ENCODE measurements around the gene ARHGEF38. TPM values are rescaled to one million over a fixed set of nuclear protein-coding genes. Genes with fewer than 3 reads are reported as not detected.

ARHGEF38 gene
- total RNA-seq, 1 donor: not detected

GRCh38 chr4:105662935-105663675 lies 110.7 kb downstream of the ARHGEF38 start:
- H4K20me1 ChIP-seq (ENCODE audit: insufficient read depth, low read length): no peaks in the 10 kb centered on the region
- no peak for DNase-seq (ENCODE audit: insufficient read length, low spot score, missing footprints)
- no peaks in the 10 kb centered on the region for H3K27me3 ChIP-seq (ENCODE audit: insufficient read depth, low read length)
- H3K9me3 ChIP-seq (ENCODE audit: low read depth, low read length): no peaks in the 10 kb centered on the region
- no peak overlapping the region for H3K27ac ChIP-seq (ENCODE audit: low read depth, low read length)
- H3K79me2 ChIP-seq (ENCODE audit: insufficient read depth, low read length): no peaks in the 10 kb centered on the region
- no peak overlapping the region for H3K4me3 ChIP-seq (ENCODE audit: insufficient read depth, low read length)
- no peak overlapping the region for H2AFZ ChIP-seq (ENCODE audit: low read length)
- no peak for TF ChIP-seq CTCF (IDR thresholded peaks at IDR 0.05; ENCODE audit: extremely low read depth, low read depth, low read length)
- H3K36me3 ChIP-seq (ENCODE audit: insufficient read depth, low read length): no peaks in the 10 kb centered on the region
- H3K4me2 ChIP-seq (ENCODE audit: insufficient read depth, low read length): no peak overlapping the region
- H3K4me1 ChIP-seq (ENCODE audit: insufficient read depth, low read length): no peaks in the 10 kb centered on the region

GRCh38 chr4:105666693-105667092 lies 114.3 kb downstream of the ARHGEF38 start:
- H3K4me1 ChIP-seq (ENCODE audit: insufficient read depth, low read length): no peaks in the 10 kb centered on the region
- H3K79me2 ChIP-seq (ENCODE audit: insufficient read depth, low read length): no peaks in the 10 kb centered on the region
- no peak overlapping the region for H3K27ac ChIP-seq (ENCODE audit: low read depth, low read length)
- no peaks in the 10 kb centered on the region for H3K9me3 ChIP-seq (ENCODE audit: low read depth, low read length)
- H3K4me2 ChIP-seq (ENCODE audit: insufficient read depth, low read length): no peak overlapping the region
- TF ChIP-seq CTCF (IDR thresholded peaks at IDR 0.05; ENCODE audit: extremely low read depth, low read depth, low read length): peak; percentile 41
- H2AFZ ChIP-seq (ENCODE audit: low read length): no peak overlapping the region
- H3K27me3 ChIP-seq (ENCODE audit: insufficient read depth, low read length): no peaks in the 10 kb centered on the region
- no peak for DNase-seq (ENCODE audit: insufficient read length, low spot score, missing footprints)
- no peaks in the 10 kb centered on the region for H4K20me1 ChIP-seq (ENCODE audit: insufficient read depth, low read length)
- H3K36me3 ChIP-seq (ENCODE audit: insufficient read depth, low read length): no peaks in the 10 kb centered on the region
- H3K4me3 ChIP-seq (ENCODE audit: insufficient read depth, low read length): no peak overlapping the region

- H2AFZ ChIP-seq (ENCODE audit: low read length): no peak overlapping the region
- H3K9me3 ChIP-seq (ENCODE audit: low read depth, low read length): no peaks in the 10 kb centered on the region
- H3K4me3 ChIP-seq (ENCODE audit: insufficient read depth, low read length): no peak overlapping the region
- no peaks in the 10 kb centered on the region for H3K36me3 ChIP-seq (ENCODE audit: insufficient read depth, low read length)
- no peak for DNase-seq (ENCODE audit: insufficient read length, low spot score, missing footprints)
- no peaks in the 10 kb centered on the region for H3K4me1 ChIP-seq (ENCODE audit: insufficient read depth, low read length)
- no peak overlapping the region for H3K4me2 ChIP-seq (ENCODE audit: insufficient read depth, low read length)
- H3K27me3 ChIP-seq (ENCODE audit: insufficient read depth, low read length): no peaks in the 10 kb centered on the region
- no peaks in the 10 kb centered on the region for H3K79me2 ChIP-seq (ENCODE audit: insufficient read depth, low read length)
- no peak overlapping the region for H3K27ac ChIP-seq (ENCODE audit: low read depth, low read length)
- no peak for TF ChIP-seq CTCF (IDR thresholded peaks at IDR 0.05; ENCODE audit: extremely low read depth, low read depth, low read length)
- H4K20me1 ChIP-seq (ENCODE audit: insufficient read depth, low read length): no peaks in the 10 kb centered on the region
These were observed 118.3 kb downstream of the ARHGEF38 start for GRCh38 chr4:105670684-105671083.

- no peaks in the 10 kb centered on the region for H3K9me3 ChIP-seq (ENCODE audit: low read depth, low read length)
- no peak overlapping the region for H3K27ac ChIP-seq (ENCODE audit: low read depth, low read length)
- no peak overlapping the region for H3K4me2 ChIP-seq (ENCODE audit: insufficient read depth, low read length)
- no peak overlapping the region for H2AFZ ChIP-seq (ENCODE audit: low read length)
- no peak overlapping the region for H3K4me3 ChIP-seq (ENCODE audit: insufficient read depth, low read length)
- H3K36me3 ChIP-seq (ENCODE audit: insufficient read depth, low read length): no peaks in the 10 kb centered on the region
- DNase-seq (ENCODE audit: insufficient read length, low spot score, missing footprints): no peak
- no peaks in the 10 kb centered on the region for H3K79me2 ChIP-seq (ENCODE audit: insufficient read depth, low read length)
- no peak for TF ChIP-seq CTCF (IDR thresholded peaks at IDR 0.05; ENCODE audit: extremely low read depth, low read depth, low read length)
- no peaks in the 10 kb centered on the region for H3K27me3 ChIP-seq (ENCODE audit: insufficient read depth, low read length)
- H3K4me1 ChIP-seq (ENCODE audit: insufficient read depth, low read length): no peaks in the 10 kb centered on the region
- no peaks in the 10 kb centered on the region for H4K20me1 ChIP-seq (ENCODE audit: insufficient read depth, low read length)
These were observed 118.9 kb downstream of the ARHGEF38 start for GRCh38 chr4:105671301-105671700.
